Frontal cortex (tissue), 4 donors: ENCODE data around the gene KRT33B. TPM values are rescaled to one million over a fixed set of nuclear protein-coding genes. Genes with fewer than 3 reads are reported as not detected.
"Not testable (repeated sequence)": the region's sequence is repeated elsewhere in the genome, so short reads cannot be mapped to it uniquely, and the experiment has no call there.

Source experiments
- DNase-seq, 2 donors: peaks; one replicate each; pipeline ENCODE4 v3.0.0; 2012; ENCODE audit warnings: low spot score in 2 of 2
- FAIRE-seq: peaks from 2 replicates; lab custom pipeline; 2012; peaks lifted over from hg19 to GRCh38; lab: Jason Lieb, UNC
- total RNA-seq: library from RNA; depleted of rRNA; stranded (reverse); fragments of >200 nt; gene quantifications from one replicate; pipeline ENCODE4 v1.2.3, GENCODE V29; 2014
- donor health status: control.
- donor health status: control.
- donor health status: control.

Gene KRT33B
- total RNA-seq, 1 donor from 2014 or later, result not detected

DNA sequence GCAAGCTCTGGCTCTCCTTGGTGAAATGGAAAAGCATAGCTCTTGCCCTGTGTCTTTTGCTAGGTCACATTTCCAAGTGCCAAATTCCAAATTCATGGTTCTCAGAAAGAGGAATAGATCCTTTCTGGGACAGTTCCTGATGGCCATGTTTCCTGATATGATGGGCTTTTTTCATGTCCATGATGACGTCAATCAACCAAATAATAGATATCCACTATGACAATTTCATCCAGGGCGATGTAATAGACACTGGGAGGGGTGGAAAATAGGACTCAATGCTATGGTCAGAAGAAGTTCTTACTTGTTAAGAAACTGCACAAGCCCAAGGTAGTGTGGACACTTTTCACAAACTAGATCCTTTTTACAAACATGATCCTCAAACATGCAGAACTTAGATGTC is 18.4 kb downstream of the KRT33B start:
- FAIRE-seq (no peak), DNase-seq (no peak)

- not testable (repeated sequence) for DNase-seq, FAIRE-seq
Measured at GRCh38 chr17:41350381-41350878, 19.2 kb downstream of the KRT33B start, which contains the start of gene KRT33A. Gene KRT33A, minus strand, starts transcription at chr17:41350828. Its CDS starts 61 bp downstream, at chr17:41350767.

- DNase-seq, result no peak
- FAIRE-seq, result no peak
Measured at GRCh38 chr17:41347869-41348760, 21.5 kb downstream of the KRT33B start.

GRCh38 chr17:41346421-41346820 is 23.2 kb downstream of the KRT33B start:
- not testable (repeated sequence) for DNase-seq, FAIRE-seq

GRCh38 chr17:41345992-41346391 is 23.6 kb downstream of the KRT33B start:
- DNase-seq (no peak), FAIRE-seq (no peak)

DNA sequence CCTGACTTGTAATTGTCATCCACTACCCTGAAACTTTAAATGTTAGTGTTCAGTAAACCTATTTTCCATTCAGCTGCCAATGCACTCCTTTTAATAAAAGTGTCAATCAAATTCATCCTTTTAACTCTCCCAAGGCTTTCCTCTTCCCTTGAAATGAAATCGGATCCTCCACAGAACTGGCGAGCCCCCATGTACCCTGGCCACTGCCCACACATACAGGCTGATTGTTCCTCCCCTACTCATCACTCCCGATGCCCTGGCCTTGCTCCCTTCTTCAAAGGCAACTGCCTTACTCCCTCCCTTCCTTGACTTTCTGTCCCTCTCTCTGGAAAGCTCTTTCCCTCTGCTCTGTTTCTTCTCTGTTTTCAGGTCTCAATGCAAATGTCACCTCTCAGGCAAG is 26.6 kb downstream of the KRT33B start:
- DNase-seq (no peak), FAIRE-seq (no peak)

- DNase-seq (no peak), FAIRE-seq (no peak)
Measured at GRCh38 chr17:41340934-41341861, 28.4 kb downstream of the KRT33B start.

GRCh38 chr17:41340494-41340893 is 29.1 kb downstream of the KRT33B start:
- FAIRE-seq (no peak), DNase-seq (no peak)

DNA sequence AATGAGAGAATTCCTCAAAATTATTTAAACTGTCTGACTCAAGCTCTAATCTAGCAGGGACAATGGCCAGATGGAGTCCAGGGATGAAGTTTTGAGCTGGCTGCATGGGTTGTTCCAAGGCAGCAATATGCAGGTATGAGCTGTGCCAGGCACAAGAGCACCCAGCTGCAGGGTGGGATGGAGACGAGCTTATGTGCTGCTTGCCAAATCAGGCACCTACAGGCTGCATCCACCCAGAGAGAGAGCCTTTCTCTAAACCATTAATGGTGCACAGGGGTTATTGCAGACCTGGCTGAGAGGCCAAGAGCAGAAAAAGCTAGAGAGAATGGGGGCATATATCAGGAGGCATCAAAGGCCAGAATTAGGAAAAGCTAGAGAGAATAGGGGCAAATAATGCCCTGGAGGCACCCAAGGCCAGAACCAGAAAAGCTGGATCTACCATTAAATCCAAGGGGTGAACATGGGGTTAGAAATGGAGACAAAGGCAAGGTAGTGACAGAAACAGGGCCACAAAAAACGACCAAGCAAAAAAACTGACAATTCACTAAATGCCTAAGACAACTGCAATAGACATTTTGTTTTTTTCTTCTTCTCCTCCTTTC is 29.9 kb downstream of the KRT33B start:
- DNase-seq (no peak), FAIRE-seq (no peak)

GRCh38 chr17:41338961-41339485 is 30.6 kb downstream of the KRT33B start:
- no peak for FAIRE-seq
- no peak for DNase-seq

GRCh38 chr17:41335747-41336146 is 33.9 kb downstream of the KRT33B start:
- no peak for FAIRE-seq
- DNase-seq, result no peak

DNA sequence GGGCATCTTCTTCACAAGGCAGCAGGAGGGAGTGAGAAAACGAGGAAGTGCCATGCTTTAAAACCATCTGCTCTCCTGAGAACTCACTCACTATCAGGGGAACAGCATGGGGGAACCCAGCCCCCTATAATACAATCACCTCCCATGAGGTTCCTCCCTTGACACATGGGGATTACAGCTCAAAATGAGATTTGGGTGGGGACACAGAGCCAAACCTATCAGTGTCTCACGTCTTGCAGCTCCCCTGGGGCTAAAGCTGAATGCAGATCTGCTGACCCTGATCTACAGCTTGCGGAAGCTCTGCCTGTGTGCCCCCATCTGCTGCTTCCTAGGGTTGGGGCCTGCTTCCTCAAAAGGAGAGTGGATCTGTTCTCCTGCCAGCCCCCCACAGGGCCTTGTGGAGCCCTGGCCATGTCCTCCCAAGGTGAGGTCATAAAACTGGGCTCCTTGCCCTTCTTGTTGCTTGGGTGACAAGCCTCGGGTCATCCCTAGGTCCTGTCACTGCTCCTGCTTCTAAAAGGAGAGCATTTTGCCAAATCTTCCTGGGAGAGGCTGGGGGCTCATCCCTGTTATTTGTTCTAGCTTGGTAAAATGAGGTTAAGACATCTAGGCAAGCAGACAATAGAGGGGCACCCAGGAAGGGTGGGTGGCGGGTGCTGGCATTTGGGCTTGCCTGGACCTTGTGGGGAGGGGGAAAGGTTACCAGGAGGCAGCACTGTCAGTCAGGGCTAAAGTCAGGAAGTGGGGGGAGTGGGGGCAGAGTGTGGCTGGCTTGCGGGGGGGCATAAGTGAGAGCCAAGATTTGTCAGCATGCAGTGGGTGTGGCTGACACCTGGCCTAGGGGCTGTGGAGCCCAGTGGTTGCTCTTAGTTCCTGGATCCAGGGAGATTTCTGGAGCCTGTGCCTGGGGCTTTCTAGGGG is 35.0 kb downstream of the KRT33B start:
- FAIRE-seq (no peak), DNase-seq (no peak)

GRCh38 chr17:41333836-41334235 is 35.8 kb downstream of the KRT33B start:
- FAIRE-seq, result no peak
- no peak for DNase-seq

DNA sequence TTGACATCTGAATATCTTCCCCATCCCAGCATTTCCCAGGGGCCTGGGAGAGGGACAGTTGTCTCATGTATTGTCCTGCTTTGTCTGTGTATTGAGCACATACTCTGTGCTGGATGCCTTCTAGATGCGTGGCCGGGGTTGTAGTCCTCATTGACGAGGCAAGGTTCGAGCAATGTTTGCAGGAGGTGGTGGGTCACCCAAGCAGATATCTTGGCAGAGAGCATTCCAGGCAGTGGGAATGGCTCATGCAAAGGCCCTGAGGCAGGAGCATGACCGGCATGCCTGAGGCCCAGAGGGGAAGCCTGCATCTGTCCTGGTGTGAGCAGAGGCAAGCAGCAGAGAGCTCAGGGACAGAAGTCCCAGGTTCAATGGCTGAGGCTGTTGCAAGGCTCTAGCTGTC is 36.5 kb downstream of the KRT33B start:
- DNase-seq (no peak), FAIRE-seq (no peak)

DNA sequence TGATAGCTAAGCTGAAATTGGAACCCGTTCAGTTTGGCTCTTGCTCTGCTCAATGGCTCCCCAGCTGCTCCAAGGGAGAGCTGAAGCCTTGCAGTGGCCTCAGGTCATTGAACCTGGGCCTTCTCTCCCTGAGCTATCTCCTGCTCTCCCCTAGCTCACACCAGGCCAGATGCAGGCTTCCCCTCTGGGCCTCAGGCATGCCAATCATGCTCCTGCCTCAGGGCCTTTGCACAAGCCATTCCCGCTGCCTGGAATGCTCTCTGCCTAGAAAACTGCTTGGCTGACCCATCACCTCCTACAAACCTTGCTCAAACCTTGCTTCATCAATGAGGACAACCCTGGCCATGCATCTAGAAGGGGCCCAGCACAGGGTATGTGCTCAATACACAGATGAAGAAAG is 37.4 kb downstream of the KRT33B start:
- FAIRE-seq, result no peak
- no peak for DNase-seq

DNA sequence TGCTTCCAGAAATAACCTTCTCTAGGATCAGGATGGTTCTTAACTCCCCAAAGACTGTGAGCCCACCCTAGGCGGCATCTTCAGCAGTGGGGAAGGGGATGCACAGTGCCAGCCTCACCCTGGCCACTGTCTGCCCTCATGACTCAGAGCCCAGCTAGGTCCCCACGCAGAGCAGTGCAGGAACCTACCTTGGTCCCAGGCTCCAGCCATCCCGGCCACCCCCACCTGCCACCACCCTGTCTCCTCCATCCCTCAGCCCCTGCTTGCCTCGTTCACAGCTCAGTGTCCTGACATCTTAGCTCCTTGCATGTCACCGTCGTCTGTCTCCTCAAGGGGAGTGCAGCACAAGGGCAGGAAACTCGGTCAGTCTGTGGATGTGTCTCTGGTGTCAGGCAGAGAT is 38.0 kb downstream of the KRT33B start:
- DNase-seq (no peak), FAIRE-seq (no peak)

- DNase-seq (peak in 1 of 2 donors; percentile 40), FAIRE-seq (no peak)
Measured at GRCh38 chr17:41329279-41329948, 40.2 kb downstream of the KRT33B start.

DNA sequence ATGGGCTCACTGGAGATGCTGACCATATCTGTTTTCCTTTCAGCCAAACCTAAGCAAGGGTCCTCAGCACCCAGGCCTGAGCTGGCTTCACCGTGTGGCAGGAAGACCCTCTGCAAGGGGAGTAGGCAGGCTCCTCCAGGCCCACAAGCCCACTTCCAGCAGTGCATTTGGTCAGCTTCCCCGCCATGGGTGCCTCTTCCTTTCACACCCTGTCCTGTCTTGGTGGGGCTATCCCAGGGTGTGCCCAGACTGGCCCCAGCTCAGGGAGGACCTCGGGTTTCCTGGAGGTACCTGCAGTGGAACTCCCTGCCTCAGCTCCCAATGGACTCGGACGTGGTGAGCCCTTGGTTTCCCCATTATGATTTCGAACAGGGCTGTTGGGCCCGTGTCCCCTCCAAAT is 41.4 kb downstream of the KRT33B start:
- DNase-seq (no peak), FAIRE-seq (no peak)
